Stimulated activated CD4-positive, alpha-beta T cell treated with anti-CD3 and anti-CD28 coated beads, Interleukin-4, amount 100 ng/mL, for 24 hours (primary cell): ENCODE data around the gene LIN52.

Source experiments
- DNase-seq: peaks from one replicate; pipeline ENCODE4 v3.0.0-alpha.2; 2020

The LIN52 gene

GRCh38 chr14:74195623-74196022, 110.9 kb downstream of the LIN52 start:
- DNase-seq, result no peak

- no peak for DNase-seq
Measured at GRCh38 chr14:74198441-74199234, 113.9 kb downstream of the LIN52 start.

GRCh38 chr14:74202113-74202512, 117.4 kb downstream of the LIN52 start:
- no peak for DNase-seq

- DNase-seq, result no peak
Measured at GRCh38 chr14:74203639-74204038, 118.9 kb downstream of the LIN52 start.

GRCh38 chr14:74204491-74204890, 119.7 kb downstream of the LIN52 start:
- DNase-seq, result no peak

- no peak for DNase-seq
Measured at GRCh38 chr14:74205882-74206281, 121.1 kb downstream of the LIN52 start.

GRCh38 chr14:74207943-74208342, 123.2 kb downstream of the LIN52 start:
- no peak for DNase-seq

GRCh38 chr14:74208642-74209041, 123.9 kb downstream of the LIN52 start:
- DNase-seq, result no peak

GRCh38 chr14:74211945-74212580, 127.3 kb downstream of the LIN52 start:
- DNase-seq, result no peak

- DNase-seq, result no peak
Measured at GRCh38 chr14:74213907-74214803, 129.4 kb downstream of the LIN52 start.

GRCh38 chr14:74216671-74217070, 131.9 kb downstream of the LIN52 start:
- no peak for DNase-seq

- peak; percentile 80 for DNase-seq
Measured at GRCh38 chr14:74217672-74218448, 133.1 kb downstream of the LIN52 start.

GRCh38 chr14:74218462-74218861, 133.7 kb downstream of the LIN52 start:
- DNase-seq, result no peak

GRCh38 chr14:74219277-74220205, 134.8 kb downstream of the LIN52 start:
- DNase-seq, result no peak

- DNase-seq, result no peak
Measured at GRCh38 chr14:74220991-74221390, 136.2 kb downstream of the LIN52 start.

GRCh38 chr14:74221741-74222140, 137.0 kb downstream of the LIN52 start:
- no peak for DNase-seq

- DNase-seq, result no peak
Measured at GRCh38 chr14:74223016-74223415, 138.3 kb downstream of the LIN52 start.

GRCh38 chr14:74231784-74232183, 147.0 kb downstream of the LIN52 start:
- no peak for DNase-seq

- no peak for DNase-seq
Measured at GRCh38 chr14:74235017-74235416, 150.3 kb downstream of the LIN52 start.

- no peak for DNase-seq
Measured at GRCh38 chr14:74237441-74237840, 152.7 kb downstream of the LIN52 start.
